NCI-H345 treated with DMSO at 0.1 percent for 48 hours (cell line): ENCODE data around the gene PEX10.
"Not testable (repeated sequence)": the region's sequence is repeated elsewhere in the genome, so short reads cannot be mapped to it uniquely, and the experiment has no call there.

Experiments used
- DNase-seq: peaks from one replicate; lab custom pipeline; 2025; ENCODE audit not compliant: unreplicated experiment; lab: John Stamatoyannopoulos, UW

Gene PEX10

DNA sequence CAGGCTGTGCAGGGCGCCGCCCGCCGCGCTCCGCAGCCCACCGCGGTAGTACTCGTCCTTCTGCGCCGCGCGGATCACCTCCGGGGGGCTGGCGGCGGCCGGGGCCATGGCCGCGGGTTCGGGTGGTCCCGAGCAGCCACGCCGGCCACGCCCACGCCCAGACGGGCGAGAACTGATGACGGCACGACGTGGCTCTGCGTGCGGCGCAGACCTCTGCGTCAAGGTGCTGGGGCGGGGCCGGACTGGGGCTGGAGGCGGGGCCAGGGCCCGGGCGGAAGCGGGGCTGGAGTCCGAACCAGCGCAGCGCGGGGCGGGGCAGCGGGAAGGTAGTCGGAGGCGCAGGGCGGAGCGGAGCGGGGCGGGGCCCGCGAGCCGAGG lies at the start of gene PEX10:
PEX10 (minus strand) TSS at position 170 of the 378 bp plus-strand sequence; CDS start at position 108, 62 bp downstream.
- peak; percentile 82 for DNase-seq

- no peak for DNase-seq
Observed at GRCh38 chr1:2460996-2461751, 48.8 kb upstream of the PEX10 start.

DNA sequence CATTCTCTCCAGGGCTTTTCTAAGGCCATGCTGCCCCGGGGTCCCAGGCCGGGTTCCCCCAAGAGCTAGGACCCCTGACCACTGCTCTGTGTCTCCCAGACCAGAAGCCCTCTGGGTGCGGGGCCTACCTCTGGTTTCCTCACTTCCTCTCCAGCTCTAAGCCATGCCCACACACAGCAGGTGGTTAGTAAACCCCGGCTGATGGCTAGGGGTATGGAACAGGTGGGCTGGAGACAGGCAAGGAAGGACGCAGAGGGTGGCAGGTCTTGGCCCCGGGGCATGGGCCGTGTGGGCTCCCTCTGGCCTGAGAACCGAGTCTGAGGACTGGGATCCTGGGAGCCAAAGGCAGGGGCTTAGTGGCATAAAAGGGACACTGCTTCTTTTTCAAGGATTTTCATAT lies 47.8 kb upstream of the PEX10 start:
- no peak for DNase-seq

GRCh38 chr1:2459757-2460156 lies 47.4 kb upstream of the PEX10 start:
- no peak for DNase-seq

DNA sequence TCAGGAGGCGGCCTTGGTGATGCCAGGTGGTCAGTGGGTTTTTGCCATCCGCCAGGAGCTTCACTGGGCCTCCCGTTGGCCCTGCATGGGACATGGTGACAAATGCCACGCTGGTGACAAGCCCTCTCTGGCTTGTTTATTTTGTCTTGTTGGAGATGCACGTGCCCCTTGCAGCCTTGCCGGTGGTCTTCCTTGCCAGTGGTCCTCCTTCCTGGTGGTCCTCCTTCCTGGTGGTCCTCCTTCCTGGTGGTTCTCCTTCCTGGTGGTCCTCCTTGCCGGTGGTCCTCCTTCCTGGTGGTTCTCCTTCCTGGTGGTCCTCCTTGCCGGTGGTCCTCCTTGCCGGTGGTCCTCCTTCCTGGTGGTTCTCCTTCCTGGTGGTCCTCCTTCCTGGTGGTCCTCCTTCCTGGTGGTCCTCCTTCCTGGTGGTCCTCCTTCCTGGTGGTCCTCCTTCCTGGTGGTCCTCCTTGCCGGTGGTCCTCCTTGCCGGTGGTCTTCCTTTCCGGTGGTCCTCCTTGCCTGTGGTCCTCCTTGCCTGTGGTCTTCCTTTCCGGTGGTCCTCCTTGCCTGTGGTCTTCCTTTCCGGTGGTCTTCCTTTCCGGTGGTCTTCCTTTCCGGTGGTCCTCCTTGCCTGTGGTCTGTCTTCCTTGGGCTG lies 46.9 kb upstream of the PEX10 start:
- not testable (repeated sequence) for DNase-seq

DNA sequence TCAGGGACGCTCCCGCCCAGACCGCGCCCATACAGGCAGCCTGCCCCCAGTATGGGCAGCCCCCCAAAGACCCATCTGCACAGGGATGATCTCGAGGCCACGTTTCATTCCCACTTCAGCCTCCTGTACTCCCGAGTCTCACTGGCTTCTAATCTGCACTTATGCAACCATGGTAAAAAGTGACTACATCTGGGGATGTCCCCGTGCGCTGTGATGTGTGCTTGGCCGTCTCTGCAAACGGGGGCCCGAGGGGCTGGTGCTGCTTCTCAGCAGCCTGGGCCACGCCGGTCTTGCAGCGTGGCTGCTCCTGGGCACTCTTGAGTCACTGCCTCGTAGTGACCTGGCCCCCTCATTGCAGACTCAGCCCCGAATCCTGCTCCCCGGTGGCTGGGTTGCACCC lies 46.3 kb upstream of the PEX10 start:
- no peak for DNase-seq

DNA sequence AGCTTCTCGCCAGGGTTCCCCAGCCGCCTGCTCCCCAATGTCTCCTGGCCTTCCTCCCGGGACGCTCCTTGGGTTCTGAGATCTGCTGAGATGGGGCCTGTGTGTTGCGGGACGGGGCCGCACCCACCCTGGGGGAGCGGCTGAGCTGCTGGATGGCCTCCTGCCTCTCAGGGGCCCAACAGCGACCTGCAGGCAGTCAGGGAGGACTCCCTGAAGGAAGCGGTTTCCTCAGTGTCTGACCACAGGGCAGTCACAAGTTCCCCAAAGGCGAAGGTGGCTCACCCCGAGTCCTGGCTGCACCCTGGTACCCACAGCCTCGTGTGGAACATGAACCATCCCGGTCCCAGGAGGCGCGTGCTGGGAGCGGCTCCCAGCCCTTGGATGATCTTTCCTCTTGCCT lies 45.1 kb upstream of the PEX10 start:
- DNase-seq = no peak

DNA sequence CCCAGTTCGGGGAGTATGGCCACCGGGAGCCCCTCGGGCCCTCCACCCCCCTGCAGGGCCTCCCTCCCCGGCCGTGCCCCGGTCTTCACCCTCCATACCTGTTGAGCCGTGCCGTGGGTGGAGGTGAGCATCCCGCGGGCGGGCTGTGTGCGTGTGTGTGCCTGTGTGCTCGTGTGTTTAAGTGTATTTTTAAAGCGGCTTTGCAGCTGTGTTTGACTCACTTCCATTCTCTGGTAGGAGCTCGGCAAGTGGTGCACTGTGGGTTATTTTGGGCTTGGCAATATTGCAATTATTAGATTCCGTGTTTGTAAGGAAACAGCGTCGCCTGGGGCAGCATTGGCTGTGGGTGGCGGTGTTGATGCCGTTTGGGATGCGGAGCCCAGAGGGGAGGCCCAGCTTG lies 43.4 kb upstream of the PEX10 start:
- no peak for DNase-seq

GRCh38 chr1:2454227-2454626 lies 41.9 kb upstream of the PEX10 start:
- no peak for DNase-seq

DNA sequence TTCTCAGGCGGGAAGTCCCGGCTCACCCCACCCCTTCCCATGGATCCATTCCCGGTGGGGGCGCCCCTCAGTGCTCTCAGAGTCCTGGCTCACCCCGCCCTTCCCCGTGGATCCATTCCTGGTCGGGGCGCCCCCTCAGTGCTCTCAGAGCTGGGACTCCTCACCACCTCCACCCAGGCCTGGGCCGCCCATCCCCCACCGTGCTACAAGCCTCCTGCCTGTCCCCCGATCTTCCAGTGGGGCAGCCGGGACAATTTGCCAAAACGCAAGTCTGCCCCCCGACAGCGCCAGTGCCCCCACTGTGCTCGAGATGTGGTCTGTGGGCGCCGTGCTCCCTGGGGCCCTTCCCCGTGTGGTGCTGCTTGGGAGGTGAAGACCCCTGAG lies 40.6 kb upstream of the PEX10 start:
- DNase-seq = no peak

GRCh38 chr1:2452201-2452931 lies 40.0 kb upstream of the PEX10 start:
- DNase-seq = no peak

DNA sequence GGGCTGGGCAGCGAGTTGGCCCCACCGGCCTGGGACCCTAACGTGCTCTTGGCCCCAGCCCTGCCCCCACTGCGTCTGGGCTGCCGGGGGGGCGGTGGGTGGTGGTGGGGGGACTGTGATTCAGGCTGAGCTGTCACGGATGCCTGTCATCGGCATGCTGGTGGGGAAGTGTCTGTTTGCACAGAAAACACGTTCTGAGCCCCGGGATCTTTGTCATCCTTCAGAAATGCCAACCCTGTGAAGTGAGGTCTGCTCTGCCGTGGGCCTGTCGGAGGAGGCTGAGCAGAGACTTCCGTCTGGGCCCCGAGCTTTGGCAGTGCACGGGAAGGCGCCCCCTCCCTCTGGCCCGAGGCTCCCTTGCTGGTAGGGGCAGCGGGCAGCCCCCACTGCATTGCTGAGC lies 39.4 kb upstream of the PEX10 start:
- no peak for DNase-seq

- DNase-seq = no peak
Observed at GRCh38 chr1:2449636-2450454, 37.5 kb upstream of the PEX10 start.

DNA sequence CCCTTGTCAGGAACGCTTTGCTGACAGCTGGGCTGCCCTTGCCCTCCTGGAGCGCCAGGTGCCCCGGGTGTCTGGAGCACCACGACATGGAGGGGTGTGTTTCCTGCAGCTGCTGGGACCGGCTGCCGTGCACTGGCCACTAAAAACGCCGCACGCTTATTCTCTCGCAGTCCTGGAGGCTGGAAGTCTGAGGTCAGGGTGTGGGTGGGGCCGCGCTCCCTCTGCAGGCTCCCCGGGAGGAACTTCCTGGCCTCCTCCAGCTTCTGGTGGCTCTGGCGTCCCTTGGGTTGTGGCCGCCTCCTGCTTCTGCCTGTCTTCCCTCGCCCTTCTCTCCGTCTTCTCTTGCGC lies 35.7 kb upstream of the PEX10 start:
- DNase-seq = no peak

- no peak for DNase-seq
Observed at GRCh38 chr1:2447276-2448097, 35.1 kb upstream of the PEX10 start.

- DNase-seq = no peak
Observed at GRCh38 chr1:2446861-2447260, 34.5 kb upstream of the PEX10 start.

DNA sequence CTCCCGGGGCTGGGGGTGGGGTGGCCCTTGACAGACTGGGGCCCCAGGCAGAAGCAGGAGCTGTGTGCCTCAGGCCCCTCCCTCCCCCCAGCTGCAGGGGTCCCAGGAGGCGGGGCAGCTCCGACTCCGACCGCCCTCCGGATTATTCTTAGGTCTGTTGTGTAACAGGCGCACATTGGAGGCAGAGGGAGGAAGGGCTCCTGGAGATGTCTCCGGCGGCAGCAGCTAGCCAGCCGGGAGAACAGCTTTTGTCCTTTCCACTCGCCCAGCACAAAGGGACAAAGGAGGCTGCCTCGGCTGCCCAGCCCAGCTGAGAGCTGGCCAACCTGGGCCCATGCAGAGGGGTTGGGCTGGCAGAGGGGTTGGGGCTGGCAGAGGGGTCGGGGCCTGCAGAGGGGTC lies 34.0 kb upstream of the PEX10 start:
- DNase-seq = no peak

GRCh38 chr1:2445823-2446215 lies 33.5 kb upstream of the PEX10 start:
- no peak for DNase-seq

DNA sequence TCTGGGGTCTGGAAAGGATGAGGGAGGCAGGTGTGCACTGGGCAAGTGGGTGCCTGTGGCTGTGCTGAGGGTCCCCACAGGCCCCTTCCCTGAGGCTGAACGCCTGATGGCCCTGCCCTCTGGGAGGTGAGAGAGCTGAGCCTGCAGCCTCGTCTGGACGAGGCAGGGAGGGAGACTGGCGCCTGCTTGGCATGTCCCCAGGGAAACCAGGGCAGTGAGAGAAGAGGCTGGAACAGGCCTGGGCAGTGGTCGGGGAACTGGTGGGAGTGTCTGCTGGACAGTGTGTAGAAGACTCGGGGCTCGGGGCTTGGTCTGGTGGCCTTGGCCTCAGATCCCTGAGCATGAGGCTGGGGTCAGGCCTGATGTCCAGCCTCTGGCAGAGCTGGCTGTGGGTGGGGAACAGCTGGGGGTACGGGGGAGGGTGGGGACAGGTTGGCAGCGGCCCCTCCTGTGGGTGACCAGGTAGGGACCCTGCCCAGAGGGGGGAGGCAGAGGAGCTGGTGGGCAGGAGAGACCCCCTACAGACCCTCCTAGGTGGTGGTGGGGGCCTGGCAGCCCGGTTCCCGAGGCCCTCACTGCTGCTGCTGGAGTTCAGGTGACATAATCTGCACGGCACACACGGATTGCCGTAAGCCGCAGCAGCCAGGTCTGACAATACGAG lies 32.9 kb upstream of the PEX10 start:
- DNase-seq = no peak

- DNase-seq = no peak
Observed at GRCh38 chr1:2444138-2444591, 31.8 kb upstream of the PEX10 start.
